Mesothelial cell of epicardium (in vitro differentiated cells): ENCODE results near the gene MYRF. TPM values are rescaled to one million over a fixed set of nuclear protein-coding genes. Genes with fewer than 3 reads are reported as not detected.

Source experiments
- DNase-seq, 2 experiments: peaks; one replicate each; pipeline ENCODE4 v3.0.0; 2021; ENCODE audit warnings: low spot score in 2 of 2; ENCODE audit not compliant: unreplicated experiment in 2 of 2
- H3K27ac Mint-ChIP-seq: 2 replicates; pipeline ENCODE4 v1.8.0; 2021; ENCODE audit warnings: mixed read lengths
- H3K27me3 Mint-ChIP-seq: 2 replicates; pipeline ENCODE4 v1.8.0; 2021; ENCODE audit warnings: low read depth, mixed read lengths
- H3K36me3 Mint-ChIP-seq: 2 replicates; pipeline ENCODE4 v1.8.0; 2021; ENCODE audit warnings: mixed read lengths
- H3K4me1 Mint-ChIP-seq: 2 replicates; pipeline ENCODE4 v1.8.0; 2021; ENCODE audit warnings: mixed read lengths
- H3K4me3 Mint-ChIP-seq: 2 replicates; pipeline ENCODE4 v1.8.0; 2021; ENCODE audit warnings: mild to moderate bottlenecking, moderate library complexity, mixed read lengths
- H3K9me3 Mint-ChIP-seq: 2 replicates; pipeline ENCODE4 v1.8.0; 2021; ENCODE audit warnings: mixed read lengths
- CTCF ChIP-seq: fragments of 200-600 bp; sonication (generic); IDR thresholded peaks from one replicate; pipeline ENCODE4 v1.5.0; 2021; ENCODE audit warnings: antibody characterized with exemption; ENCODE audit not compliant: unreplicated experiment
- total RNA-seq: library from RNA; stranded (reverse); gene quantifications from 3 replicates; pipeline ENCODE4 v1.2.1, GENCODE V29; 2021

MYRF gene
- total RNA-seq, 1 donor from 2014 or later = 428 TPM

DNA sequence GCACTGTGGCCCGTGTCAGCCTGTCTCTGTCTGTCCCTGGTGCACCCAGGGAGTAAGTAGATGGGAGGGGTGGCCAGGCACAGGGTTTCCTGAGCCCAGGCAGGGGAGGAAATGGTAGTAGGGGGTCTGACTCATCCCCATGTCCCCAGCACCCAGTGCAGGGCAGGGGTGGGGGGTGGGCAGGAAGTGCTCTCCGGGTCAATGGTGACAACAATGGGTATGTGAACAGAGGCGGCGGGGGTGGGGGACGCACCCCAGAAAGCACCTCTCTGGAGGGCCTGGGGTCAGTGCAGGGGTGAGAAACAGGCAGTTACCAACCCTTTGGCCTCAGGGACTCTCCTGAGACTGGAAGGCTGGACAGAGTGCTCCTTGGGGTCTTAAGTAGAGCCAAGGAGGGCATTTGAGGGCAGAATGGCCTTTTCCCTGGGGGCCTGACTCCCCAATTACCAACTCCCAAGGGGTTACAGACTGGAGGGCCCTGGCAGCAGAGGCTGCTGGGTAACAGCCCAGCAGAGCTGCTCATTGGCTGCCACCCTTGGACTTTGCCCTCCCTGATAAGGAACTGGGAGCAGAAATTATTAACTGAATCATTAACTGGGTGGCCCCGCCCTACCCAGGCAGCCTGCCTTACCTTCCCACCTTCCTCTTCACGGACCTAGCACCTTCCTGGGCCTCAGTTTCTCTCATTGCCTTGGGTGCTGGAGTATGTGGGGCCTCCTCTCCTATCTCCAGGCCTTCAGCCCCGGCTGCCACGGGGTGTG, 4.2 kb downstream of the MYRF start:
- Mint-ChIP-seq H3K36me3 (no peaks in the 10 kb centered on the region), H3K4me3 (peak overlapping the region; percentile 84), H3K4me1 (peaks cover 71% of the 10 kb centered on the region), H3K27me3 (no peaks in the 10 kb centered on the region), H3K27ac (peak overlapping the region; percentile 98), H3K9me3 (no peaks in the 10 kb centered on the region)
- DNase-seq = no peak
- TF ChIP-seq CTCF = no peak

GRCh38 chr11:61757213-61757862, 4.9 kb downstream of the MYRF start:
- no peak for DNase-seq
- peak overlapping the region; percentile 98 for H3K27ac Mint-ChIP-seq
- peak overlapping the region; percentile 16 for H3K4me3 Mint-ChIP-seq
- no peak for TF ChIP-seq CTCF
- no peaks in the 10 kb centered on the region for H3K27me3 Mint-ChIP-seq
- H3K4me1 Mint-ChIP-seq = peaks cover 78% of the 10 kb centered on the region
- no peaks in the 10 kb centered on the region for H3K36me3 Mint-ChIP-seq
- H3K9me3 Mint-ChIP-seq = no peaks in the 10 kb centered on the region

DNA sequence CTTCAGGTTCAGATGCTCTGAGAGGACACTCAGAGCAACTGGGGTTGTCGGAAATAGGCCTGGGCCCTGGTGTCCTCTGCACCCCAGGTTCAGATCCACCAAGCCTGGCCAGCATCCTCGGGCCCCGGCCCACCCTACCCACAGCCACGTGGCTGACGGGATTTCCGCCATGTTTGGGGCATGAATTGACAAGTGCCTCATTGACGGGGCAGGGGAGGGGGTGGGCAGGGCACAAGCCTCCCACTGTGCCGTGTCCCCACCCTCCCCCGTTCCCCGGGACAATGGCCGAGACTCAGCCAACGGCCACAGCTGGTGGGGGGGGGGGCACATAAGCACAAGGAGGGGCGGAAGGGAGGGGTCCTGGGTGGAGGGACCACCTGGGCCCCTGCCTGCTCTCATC, 8.5 kb downstream of the MYRF start:
- Mint-ChIP-seq H3K27ac (peak overlapping the region; percentile 99), H3K36me3 (no peaks in the 10 kb centered on the region), H3K9me3 (no peaks in the 10 kb centered on the region), H3K27me3 (no peaks in the 10 kb centered on the region), H3K4me3 (no peak overlapping the region), H3K4me1 (peaks cover 77% of the 10 kb centered on the region)
- DNase-seq = no peak
- TF ChIP-seq CTCF = no peak

DNA sequence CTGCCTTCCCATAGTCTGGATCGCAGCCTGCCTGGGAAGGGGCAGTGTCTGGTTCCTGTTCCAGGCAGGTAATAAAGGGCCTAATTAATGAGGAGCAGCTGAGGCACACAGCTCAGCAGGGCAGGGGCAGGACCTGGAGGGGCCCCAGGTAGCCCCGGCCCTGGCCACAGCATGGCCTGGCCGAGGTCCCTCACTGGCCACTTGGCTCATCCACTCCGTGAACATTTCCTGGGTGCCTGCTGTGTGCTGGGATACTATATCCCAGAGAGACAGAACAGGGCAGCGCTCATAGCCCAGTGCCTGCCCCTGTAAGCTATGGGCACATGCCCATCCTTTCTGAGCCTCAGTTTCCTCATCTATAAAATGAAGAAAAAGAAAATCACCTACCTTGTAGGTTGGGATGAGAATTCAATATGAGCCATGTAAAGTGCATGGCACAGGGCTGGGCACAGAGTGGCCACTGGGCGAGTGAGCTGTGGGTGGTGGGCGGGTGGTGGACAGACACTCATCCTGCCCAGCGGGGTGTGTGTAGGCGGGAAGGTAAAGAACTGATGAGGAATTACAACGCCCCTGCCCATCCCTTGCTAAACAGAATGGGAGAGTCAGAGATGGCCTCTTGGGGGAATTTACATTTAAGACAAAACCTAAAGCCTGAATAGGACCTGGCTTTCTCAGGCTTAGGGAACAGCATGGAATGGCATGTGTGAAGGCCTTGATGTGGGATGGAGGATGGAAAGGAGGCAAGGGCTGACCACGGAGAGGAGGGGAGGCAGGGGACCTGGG, 9.2 kb downstream of the MYRF start:
- no peaks in the 10 kb centered on the region for H3K27me3 Mint-ChIP-seq
- H3K27ac Mint-ChIP-seq = peak overlapping the region; percentile 99
- no peak for DNase-seq
- H3K9me3 Mint-ChIP-seq = no peaks in the 10 kb centered on the region
- H3K4me1 Mint-ChIP-seq = peaks cover 77% of the 10 kb centered on the region
- H3K4me3 Mint-ChIP-seq = no peak overlapping the region
- no peaks in the 10 kb centered on the region for H3K36me3 Mint-ChIP-seq
- no peak for TF ChIP-seq CTCF

DNA sequence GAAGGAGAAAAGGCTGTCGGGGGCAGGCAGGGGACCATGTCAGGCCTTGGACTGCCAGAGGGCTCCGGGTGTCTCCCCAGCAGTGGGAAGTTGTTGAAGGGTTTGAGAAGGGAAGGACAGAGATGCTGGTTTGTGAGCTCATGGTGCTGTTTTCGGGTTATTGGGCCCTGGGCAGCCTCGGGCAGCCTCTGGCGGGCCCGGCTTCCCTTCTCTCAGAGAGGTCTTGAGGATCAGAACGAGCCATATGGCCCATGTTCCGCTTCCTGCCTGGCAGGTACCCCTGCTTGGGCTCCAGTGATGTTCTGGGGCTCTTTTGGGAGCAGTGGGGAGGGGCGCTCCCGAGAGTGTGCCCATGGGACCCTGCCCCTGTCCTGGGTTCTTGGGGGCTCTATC, 9.8 kb downstream of the MYRF start:
- H3K36me3 Mint-ChIP-seq = no peaks in the 10 kb centered on the region
- peaks cover 78% of the 10 kb centered on the region for H3K4me1 Mint-ChIP-seq
- no peak for TF ChIP-seq CTCF
- no peaks in the 10 kb centered on the region for H3K9me3 Mint-ChIP-seq
- DNase-seq = no peak
- H3K27me3 Mint-ChIP-seq = no peaks in the 10 kb centered on the region
- H3K27ac Mint-ChIP-seq = peak overlapping the region; percentile 99
- peak overlapping the region; percentile 15 for H3K4me3 Mint-ChIP-seq
